SU-DHL-6 (cell line): Measurements from ENCODE around the gene TMEM141.

Experiments
- EZH2phosphoT487 ChIP-seq: fragments of 200-600 bp; sonication (generic), shearing (Covaris generic); conservative IDR thresholded peaks from 2 replicates; pipeline ENCODE4 v1.6.1; 2018; ENCODE audit warnings: mild to moderate bottlenecking, antibody characterized with exemption, low read length, moderate library complexity, mixed read lengths
- TF ChIP-seq, protein P1 (sequence below): fragments of 200-600 bp; sonication (generic); IDR thresholded peaks from one replicate; pipeline ENCODE4 v1.5.1; 2017; ENCODE audit warnings: antibody characterized with exemption, mild to moderate bottlenecking, low read length, moderate library complexity; ENCODE audit not compliant: insufficient read depth, poor library complexity, severe bottlenecking

GRCh38 chr9:136793086-136793946, 2.2 kb downstream of the TMEM141 start:
- TF ChIP-seq, protein P1, sequence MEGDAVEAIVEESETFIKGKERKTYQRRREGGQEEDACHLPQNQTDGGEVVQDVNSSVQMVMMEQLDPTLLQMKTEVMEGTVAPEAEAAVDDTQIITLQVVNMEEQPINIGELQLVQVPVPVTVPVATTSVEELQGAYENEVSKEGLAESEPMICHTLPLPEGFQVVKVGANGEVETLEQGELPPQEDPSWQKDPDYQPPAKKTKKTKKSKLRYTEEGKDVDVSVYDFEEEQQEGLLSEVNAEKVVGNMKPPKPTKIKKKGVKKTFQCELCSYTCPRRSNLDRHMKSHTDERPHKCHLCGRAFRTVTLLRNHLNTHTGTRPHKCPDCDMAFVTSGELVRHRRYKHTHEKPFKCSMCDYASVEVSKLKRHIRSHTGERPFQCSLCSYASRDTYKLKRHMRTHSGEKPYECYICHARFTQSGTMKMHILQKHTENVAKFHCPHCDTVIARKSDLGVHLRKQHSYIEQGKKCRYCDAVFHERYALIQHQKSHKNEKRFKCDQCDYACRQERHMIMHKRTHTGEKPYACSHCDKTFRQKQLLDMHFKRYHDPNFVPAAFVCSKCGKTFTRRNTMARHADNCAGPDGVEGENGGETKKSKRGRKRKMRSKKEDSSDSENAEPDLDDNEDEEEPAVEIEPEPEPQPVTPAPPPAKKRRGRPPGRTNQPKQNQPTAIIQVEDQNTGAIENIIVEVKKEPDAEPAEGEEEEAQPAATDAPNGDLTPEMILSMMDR, result no peak
- TF ChIP-seq EZH2phosphoT487, result no peak
